D721Med (cell line): ENCODE data around the gene SPECC1L.

Experiments
- DNase-seq: peaks from one replicate; pipeline ENCODE4 v3.0.0; 2011; ENCODE audit warnings: low spot score; ENCODE audit not compliant: insufficient read length
- FAIRE-seq: peaks from 2 replicates; lab custom pipeline; 2011; peaks lifted over from hg19 to GRCh38; lab: Jason Lieb, UNC
- CTCF ChIP-seq: IDR thresholded peaks from 2 replicates; pipeline ENCODE4 v1.5.1; 2012; ENCODE audit warnings: mild to moderate bottlenecking, control low read depth; ENCODE audit not compliant: insufficient read depth; ENCODE audit errors: missing control alignments

Gene SPECC1L

GRCh38 chr22:24459911-24460310 lies 189.3 kb downstream of the SPECC1L start:
- no peak for DNase-seq
- no peak for FAIRE-seq
- TF ChIP-seq CTCF: no peak

- no peak for TF ChIP-seq CTCF
- DNase-seq (no peak), FAIRE-seq (no peak)
These were observed 189.9 kb downstream of the SPECC1L start for GRCh38 chr22:24460418-24461089.

- no peak for DNase-seq
- FAIRE-seq: no peak
- no peak for TF ChIP-seq CTCF
These were observed 192.6 kb downstream of the SPECC1L start for GRCh38 chr22:24463071-24463760.

- DNase-seq: no peak
- FAIRE-seq: no peak
- TF ChIP-seq CTCF: no peak
These were observed 194.9 kb downstream of the SPECC1L start for GRCh38 chr22:24465566-24465965.

- no peak for TF ChIP-seq CTCF
- FAIRE-seq (no peak), DNase-seq (no peak)
These were observed 195.3 kb downstream of the SPECC1L start for GRCh38 chr22:24465975-24466374.

- FAIRE-seq (no peak), DNase-seq (no peak)
- no peak for TF ChIP-seq CTCF
These were observed 196.2 kb downstream of the SPECC1L start for GRCh38 chr22:24466716-24467328.
